Fibroblast of villous mesenchyme (primary cell): ENCODE measurements around the gene ACO1. TPM values are rescaled to one million over a fixed set of nuclear protein-coding genes. Genes with fewer than 3 reads are reported as not detected.
"Not testable (repeated sequence)": the region's sequence is repeated elsewhere in the genome, so short reads cannot be mapped to it uniquely, and the experiment has no call there.

Experiments
- DNase-seq: peaks from one replicate; pipeline ENCODE4 v3.0.0-alpha.2; 2010; ENCODE audit warnings: low read depth
- H3K4me3 ChIP-seq: 2 replicates; pipeline ENCODE4 v1.5.1; 2011; ENCODE audit warnings: low read depth, mild to moderate bottlenecking, low read length
- total RNA-seq: library from RNA; depleted of rRNA; stranded (reverse); fragments of >200 nt; gene quantifications from 2 replicates; pipeline ENCODE4 v1.2.3, GENCODE V29; 2012
- TF ChIP-seq, protein P1 (sequence below): IDR thresholded peaks from 2 replicates; pipeline ENCODE4 v1.5.1; 2012; ENCODE audit warnings: low read depth, mild to moderate bottlenecking, low read length; ENCODE audit not compliant: insufficient read depth

Gene ACO1
- total RNA-seq, 1 donor = 155 TPM

- H3K4me3 ChIP-seq = no peak overlapping the region
- DNase-seq = no peak
- TF ChIP-seq, protein P1, sequence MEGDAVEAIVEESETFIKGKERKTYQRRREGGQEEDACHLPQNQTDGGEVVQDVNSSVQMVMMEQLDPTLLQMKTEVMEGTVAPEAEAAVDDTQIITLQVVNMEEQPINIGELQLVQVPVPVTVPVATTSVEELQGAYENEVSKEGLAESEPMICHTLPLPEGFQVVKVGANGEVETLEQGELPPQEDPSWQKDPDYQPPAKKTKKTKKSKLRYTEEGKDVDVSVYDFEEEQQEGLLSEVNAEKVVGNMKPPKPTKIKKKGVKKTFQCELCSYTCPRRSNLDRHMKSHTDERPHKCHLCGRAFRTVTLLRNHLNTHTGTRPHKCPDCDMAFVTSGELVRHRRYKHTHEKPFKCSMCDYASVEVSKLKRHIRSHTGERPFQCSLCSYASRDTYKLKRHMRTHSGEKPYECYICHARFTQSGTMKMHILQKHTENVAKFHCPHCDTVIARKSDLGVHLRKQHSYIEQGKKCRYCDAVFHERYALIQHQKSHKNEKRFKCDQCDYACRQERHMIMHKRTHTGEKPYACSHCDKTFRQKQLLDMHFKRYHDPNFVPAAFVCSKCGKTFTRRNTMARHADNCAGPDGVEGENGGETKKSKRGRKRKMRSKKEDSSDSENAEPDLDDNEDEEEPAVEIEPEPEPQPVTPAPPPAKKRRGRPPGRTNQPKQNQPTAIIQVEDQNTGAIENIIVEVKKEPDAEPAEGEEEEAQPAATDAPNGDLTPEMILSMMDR = no peak
Measured at GRCh38 chr9:32347571-32347970, 36.9 kb upstream of the ACO1 start.

DNA sequence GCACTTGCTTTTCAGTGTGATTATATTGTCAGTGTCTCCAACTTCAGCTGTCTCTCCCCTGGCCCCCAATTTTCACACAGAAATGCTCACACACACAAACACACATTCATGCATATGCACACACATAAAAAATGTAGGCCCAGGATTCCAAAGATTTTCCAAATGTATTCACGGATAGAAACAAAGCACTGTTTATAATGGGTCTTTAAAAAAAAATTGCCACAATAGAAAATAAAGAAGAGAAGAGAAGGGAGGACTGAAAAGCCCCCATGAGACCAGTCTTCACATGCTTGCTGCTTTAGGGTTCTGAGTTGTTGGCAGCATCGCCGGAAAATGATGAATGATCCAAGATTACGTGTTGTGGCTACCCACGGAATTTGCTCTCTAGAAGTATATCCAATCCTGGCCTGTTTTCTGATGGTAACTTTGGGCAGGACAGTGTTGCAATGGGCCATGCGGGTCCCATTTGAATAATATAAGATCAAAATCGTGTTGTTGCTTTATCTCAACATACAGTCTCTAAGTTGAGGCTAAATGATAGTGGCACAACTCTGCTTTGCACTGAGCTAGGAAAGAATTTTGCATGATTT lies 36.2 kb upstream of the ACO1 start:
- DNase-seq = no peak
- TF ChIP-seq, protein P1 = no peak
- H3K4me3 ChIP-seq = no peak overlapping the region

DNA sequence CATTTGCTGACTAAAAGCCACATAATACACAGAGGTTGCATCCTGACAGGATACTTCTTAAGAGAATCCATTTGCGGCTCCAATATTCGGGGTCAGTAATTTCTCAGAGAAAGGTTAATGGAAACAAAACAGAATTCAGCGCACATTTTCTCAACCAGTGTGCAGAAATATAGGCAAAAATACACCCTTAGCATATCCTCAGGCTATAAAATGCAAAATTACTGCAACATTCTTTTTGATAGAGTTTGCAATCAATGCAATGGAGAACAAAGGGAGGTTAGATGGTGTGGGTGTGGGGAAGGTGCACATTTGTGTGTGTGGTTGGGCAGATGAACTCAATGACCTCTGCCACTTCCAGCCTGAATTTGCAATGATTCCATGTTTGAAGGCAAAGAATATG lies 35.4 kb upstream of the ACO1 start:
- no peak for DNase-seq
- TF ChIP-seq, protein P1 = no peak
- H3K4me3 ChIP-seq = no peak overlapping the region

- peak; percentile 36 for DNase-seq
- no peak overlapping the region for H3K4me3 ChIP-seq
- TF ChIP-seq, protein P1 = peak; percentile 25
Measured at GRCh38 chr9:32350682-32351081, 33.8 kb upstream of the ACO1 start.

DNA sequence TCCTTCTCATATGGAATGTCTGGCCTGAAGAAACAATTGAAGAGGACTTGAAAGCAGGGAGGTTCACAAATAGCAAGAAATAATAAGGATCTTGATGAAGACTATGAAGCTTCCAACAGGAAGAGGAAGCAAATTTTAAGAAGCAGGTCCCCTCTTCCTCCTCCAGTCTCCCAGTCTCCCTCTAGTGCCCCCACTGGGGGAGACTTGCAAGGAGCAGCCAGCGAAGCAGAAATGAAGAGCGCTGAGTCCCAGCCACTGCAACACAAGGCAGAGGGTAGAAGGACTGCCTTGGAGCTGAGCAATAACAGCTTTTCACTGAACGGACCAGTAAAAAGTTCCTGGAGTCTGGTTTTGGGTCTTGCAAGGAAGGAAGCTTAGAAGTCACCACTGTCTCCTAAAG lies 32.6 kb upstream of the ACO1 start:
- no peak for DNase-seq
- TF ChIP-seq, protein P1 = peak; percentile 28
- H3K4me3 ChIP-seq = no peak overlapping the region

DNA sequence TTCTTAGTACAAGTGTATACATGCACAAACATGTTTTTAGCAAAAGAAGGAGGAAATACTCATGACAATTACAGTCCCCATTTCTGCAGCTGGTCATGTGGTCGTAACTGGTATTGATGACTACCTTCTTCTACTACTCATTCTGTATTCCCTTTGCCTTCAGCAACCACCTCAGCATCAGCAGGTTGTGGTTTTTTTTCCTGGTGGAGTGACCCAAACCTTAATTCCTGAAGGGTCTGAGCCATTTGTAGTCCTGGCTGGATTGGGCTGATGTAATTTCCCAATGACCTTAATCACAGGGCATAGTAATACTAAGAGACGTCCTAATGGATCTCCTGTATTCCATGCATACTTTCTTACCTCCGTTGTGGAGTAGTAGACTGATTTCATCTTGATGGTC lies 31.0 kb upstream of the ACO1 start:
- H3K4me3 ChIP-seq, DNase-seq: not testable (repeated sequence)

- H3K4me3 ChIP-seq = no peak overlapping the region
- DNase-seq = no peak
- TF ChIP-seq, protein P1 = no peak
Measured at GRCh38 chr9:32359452-32359851, 25.0 kb upstream of the ACO1 start.
